Hematopoietic multipotent progenitor cell treated with erythropoietin and hydrocortisone succinate and interleukin-3 and kit ligand, for 4 days (in vitro differentiated cells): ENCODE data around the gene PACSIN2.
A peak's percentile ranks its signal among the peaks of the same experiment; 100 is the strongest.
"Not testable (repeated sequence)": the region's sequence is repeated elsewhere in the genome, so short reads cannot be mapped to it uniquely, and the experiment has no call there.

Source experiments
- DNase-seq: peaks from one replicate; pipeline ENCODE4 v3.0.0-alpha.2; 2015

PACSIN2 gene

DNA sequence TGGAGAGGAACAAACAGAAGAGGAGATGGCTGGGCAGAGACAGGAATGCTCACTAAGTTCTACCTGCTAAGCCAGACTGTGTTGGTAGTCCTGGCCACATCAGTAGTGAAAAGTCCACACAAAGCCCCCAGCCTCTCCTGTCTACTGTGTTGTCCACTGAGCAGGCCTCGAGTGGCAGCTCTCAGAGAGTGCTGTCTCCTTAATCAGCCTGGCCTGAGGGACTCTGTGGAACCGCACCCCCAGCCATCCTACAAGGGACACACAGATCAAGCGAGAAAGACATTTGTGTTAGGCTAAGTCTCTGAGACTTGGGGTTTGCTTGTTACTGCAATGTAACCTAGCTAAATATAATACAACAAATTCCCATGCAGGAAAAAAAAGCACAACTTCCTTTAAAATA is 71.0 kb downstream of the PACSIN2 start:
- no peak for DNase-seq

DNA sequence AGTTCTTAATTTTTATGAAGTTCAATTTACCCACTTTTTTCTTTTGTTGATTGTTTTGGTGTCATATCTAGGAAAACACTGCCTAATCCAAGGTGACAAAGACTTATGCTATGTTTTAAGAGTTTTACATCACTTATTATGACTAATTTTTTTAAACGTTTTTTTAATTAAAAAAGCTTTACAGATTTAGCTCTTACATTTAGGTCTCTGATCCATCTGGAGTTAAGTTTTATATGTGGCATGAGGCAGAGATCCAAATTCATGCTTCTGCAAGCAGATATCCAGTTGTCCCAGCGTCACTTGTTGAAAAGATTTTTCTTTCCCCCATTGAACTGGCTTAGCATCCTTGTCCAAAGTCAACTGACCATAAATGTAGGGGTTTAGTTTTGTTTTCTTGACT is 72.6 kb downstream of the PACSIN2 start:
- DNase-seq, result no peak

DNA sequence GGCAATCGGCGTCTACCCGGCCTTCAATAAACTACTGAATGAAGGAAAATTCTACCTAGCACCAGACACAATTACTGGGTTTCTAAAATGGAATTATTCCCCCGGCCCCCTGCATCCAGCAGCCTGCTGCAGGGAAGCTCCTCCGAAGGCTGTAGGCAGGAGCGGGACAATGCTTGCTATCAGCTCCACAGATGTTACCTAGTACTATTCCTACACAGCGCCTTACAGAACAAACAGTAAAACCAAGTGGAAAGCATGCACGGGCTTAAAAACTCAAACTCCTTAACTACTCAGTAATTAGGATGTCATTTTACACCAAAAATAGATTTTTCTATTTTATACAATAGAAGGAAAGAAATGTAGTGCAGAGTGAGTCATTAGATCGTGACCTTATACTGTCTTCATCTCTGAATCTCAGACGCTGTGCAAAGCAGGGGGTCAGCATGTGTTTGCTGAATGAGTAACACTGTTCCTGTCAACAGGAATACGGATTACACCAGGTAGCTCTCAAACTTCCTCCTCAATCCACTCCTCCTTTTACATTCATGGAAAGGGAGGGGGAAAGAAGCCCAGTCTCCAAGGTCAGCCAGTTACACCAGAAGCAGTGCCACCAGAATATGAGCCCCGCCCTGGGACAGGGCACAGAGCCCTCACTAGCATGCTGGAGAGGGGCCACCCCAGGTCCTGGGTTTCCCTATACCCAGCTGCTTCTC is 74.9 kb downstream of the PACSIN2 start:
- no peak for DNase-seq

DNA sequence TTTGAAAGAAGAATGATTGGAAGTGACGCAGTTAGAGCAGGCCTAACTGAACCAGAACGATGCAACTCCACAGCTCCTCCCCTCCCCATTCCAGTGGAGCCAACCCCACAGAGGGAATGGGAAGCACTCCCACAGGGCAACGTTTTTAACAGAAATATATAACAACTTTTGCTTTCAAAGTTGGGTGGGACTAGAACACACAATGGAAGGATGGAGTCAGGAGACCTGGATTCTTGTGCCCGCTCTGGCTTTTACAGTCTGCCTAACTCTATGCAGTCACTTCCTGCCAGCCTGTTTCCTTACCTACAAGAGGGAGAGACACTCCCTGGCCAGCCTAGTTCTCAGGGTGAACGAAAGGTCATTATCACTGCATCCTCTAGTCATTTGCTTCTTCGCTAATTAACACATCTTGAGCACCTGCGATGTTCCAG is 75.5 kb downstream of the PACSIN2 start:
- DNase-seq, result no peak

DNA sequence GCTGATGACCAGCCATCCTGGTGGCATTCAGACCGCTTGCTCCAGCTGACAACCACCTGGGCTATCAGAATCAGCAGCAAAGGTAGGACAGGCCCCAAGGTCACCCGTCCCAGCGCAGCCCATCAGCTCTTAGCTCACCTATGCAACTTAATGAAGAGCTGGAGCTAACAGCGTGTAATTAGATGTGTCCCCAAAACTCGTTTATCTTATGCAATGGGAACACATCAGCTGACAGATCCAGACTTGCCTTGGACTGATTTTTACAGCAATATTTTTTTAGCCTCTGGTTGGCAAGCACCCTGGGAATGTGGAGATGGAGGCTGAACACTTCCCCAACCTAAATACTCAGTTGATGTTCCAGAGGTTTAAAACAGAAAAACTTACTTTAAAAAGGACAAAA is 76.0 kb downstream of the PACSIN2 start:
- no peak for DNase-seq

DNA sequence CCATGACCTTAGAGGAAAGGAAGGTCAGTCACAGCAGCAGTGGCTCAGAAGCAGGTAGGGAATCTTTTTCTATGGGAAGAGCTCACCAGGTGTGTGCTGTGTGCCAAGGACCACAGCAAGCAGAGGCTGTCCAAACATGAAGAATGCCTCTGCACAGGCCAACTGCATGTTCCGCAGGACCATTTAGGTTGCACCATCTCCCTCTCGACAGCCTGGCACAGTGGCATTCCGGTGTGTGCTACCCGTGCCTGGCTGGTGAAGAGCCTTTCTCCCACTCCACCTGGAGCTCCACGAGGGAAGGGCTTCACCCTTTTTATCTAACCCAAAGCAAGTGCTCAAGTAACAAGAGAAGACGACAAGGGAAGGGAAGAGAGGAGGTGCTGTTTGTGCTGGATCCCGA is 76.5 kb downstream of the PACSIN2 start:
- DNase-seq, result no peak

DNA sequence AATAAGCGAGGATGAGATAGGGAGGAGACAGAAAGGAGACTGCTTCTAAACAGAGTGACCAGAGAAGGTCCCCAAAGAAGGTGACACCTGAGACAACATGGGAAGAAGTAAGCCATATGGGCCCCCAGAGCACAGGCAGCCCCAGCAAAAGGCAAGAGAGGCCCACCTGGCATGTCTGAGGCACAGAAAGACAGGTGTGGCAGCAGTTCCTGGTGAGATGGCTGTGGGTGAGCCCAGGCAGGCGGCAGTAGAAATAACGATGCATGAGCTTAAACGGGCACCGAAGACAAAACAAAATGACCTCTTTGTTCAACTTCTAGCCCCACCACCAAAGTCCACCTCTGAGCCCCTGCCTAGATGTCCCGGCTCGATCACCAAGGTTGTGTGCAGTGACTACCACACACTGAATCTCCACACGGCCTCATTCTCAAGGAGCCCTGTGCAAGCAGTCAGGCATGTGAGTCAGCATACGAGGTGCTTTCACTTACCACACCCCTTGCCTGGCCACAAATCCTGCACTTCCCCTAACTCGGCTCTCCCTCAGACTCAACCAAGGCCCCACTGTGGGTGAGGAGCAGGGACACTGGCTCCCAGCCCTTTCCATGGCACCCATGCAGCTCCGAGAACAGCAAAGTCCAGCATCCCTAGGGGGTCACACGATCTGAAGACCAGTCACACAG is 77.6 kb downstream of the PACSIN2 start:
- peak; percentile 89 for DNase-seq

DNA sequence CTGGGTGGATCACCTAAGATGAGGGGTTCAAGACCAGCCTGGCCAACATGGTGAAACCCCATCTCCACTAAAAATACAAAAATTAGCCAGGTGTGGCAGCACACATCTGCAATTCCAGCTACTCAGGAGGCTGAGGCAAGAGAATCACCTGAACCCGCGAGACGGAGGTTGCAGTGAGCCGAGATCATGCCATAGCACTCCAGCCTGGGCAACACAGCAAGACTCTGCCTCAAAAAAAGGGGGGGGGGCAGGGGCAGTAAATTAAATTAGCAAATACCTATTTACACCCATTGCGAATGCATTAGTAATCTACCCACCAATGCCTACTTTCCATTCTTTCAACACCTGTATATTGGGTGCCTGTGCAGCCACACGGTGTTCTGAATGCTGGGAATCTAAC is 78.3 kb downstream of the PACSIN2 start:
- not testable (repeated sequence) for DNase-seq

DNA sequence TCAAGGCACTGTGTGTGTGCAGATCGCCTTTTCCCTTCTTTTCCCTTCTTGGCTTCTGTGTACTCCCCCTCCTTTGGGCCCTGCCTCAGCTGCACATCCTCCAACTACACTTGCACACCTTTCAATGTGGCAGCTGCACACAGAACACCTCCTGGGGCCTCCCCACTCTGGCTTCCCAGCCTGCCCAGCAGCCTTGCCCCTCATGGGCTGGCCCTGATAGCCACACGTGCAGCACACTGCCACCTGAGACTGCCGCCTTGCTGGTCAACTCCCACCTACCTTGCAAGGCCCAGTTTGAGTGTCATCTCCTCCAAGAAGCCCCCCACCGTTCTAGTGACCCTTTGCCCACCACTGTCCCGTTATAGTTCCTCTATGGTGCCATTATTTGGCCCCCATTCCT is 80.6 kb downstream of the PACSIN2 start:
- DNase-seq, result no peak

DNA sequence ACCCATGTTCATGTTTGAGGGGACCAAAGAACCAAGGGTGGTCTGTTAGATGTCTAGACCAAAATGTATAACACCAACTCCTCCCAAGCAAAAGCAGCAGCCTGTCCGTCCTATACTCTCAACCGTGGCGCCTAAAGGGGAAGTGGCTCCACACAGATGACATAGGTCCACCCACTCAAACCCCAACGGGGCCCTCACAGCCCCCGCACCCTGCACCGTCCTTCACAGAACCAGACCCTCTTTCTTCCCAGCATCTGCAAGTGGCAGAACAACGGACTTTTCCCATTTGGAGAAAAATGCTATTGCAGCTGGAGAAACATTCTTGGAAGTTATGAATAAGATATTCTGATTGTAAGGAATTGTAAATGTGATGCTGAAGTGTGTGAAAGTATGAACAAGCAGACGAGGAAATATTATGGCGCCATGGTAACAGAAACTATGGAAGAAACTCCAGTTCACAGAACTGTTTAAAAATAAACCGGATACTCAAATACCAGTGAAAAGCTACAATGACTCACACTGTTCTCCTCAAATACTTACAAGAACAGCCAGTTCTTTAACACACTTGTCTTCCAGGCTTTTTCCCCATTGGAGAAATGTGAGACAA is 81.4 kb downstream of the PACSIN2 start:
- DNase-seq, result peak; percentile 80

DNA sequence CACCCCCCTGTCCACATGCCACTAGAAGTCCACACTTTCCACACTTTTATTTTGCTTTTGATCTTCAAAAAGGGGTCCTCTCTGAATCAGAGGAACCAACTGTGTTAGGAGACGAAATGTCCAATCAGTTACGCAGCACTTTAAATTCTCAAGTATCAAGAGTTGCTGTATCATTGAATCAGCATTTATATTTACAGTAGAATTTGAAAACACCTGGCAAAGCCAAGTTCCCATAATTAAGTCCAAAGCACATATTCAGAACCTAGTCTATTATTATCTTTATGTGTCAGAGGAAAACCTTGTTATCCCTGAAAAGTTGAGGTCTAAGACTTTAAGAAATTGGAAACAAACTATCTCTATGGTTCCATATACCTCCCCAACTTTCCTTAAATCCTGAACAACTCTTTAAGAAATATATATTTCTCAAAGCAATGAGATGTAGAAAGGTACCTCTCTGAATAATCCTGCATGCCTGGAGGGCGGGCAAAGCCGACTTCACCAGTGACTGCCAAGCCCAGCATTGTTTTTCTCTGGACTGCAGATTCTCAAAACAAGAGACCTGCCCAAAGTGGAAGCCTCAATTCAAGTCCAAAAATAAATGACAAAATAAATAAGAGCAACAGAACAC is 82.0 kb downstream of the PACSIN2 start:
- no peak for DNase-seq

DNA sequence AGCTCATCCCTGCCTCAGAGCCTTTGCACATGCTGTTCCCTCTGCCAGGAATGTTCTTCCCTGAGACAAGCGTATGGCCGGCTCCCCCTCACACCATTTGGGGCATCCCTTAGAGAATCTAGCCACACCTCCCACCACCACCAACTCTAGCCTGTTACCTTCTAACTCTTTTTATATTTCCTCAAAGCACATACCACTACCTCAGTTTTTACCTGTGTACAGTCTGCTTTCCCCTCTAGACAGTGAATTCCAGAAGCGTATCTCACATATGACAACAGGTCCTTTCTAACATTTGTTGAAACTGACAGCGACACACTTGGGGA is 82.8 kb downstream of the PACSIN2 start:
- DNase-seq, result no peak

DNA sequence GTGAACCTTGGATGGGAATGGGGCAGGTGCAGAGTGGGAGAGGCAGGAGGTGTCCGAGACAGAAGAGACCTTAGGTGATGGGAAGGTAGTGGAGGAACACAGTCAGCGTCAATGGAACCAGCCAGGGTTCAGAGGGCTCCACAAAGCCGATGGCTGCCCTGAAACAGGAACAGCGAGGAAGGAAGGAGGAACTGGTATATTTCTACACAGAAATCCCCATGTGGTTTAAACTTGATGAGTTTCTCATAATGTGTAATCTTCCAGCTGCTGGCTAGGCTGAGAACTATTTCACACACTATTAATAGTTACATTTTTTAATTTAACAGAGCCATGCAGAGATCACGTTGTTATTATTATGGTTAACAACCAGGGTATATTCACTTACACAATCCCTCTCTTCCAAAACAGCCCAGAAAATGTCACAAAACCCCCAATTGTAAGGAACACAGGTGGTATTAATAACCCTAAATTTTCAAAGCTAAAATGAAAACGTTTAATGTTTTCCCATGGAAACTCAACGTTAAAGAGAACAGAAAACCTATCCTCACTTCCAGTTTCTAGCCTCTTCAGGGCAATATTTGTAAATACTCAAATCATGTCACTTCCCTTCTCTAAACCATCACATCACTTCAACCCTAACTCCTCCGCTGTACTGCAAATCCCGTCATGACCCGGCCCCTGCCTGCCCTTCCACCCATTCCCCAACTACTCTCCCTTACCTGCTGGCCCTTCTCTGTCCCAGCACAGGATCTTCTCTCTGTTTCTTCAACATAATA is 83.3 kb downstream of the PACSIN2 start:
- peak; percentile 70 for DNase-seq

DNA sequence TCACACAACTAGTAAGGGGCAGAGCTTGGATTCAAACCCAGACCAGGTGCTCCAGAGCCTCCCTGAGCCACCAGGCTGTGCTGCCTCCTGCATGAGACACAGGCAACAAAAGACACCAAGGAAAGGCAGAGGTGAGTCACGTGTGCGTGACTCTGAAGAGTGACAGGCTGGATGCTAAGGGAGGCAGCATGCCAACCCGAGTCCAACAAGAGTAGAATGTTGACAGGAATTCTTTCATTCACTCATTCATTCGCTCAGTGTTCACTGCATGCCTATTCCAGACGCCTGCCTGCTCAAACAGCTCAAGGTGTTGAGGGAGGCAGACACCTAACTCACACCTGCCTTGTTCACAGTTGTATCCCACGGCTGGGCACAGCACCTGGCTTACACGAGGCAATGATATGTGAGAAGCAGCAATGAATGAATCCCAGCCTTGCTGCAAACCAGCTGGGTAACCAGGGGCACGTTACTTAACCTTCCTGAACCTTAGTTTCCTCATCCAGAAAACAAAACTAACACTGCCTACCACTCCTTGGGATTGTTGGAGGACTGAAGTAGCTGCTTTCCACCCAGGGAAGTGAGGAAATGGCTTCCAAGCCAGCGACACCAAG is 84.0 kb downstream of the PACSIN2 start:
- DNase-seq, result no peak

DNA sequence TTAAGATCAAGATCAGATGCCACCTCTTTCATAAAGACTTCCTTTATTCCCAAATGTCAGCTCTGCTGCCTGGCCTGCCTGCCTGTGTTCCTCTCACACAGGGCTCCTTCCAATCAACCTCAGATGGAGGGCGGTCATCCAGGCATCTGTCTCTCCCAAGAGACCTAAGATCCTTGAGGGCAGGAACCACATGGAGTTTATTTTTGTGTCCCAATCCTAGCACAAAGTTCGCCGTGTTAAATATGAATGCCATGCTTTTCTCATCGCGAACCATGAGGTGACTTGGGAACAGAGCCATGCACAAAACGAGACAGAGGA is 85.2 kb downstream of the PACSIN2 start:
- no peak for DNase-seq

DNA sequence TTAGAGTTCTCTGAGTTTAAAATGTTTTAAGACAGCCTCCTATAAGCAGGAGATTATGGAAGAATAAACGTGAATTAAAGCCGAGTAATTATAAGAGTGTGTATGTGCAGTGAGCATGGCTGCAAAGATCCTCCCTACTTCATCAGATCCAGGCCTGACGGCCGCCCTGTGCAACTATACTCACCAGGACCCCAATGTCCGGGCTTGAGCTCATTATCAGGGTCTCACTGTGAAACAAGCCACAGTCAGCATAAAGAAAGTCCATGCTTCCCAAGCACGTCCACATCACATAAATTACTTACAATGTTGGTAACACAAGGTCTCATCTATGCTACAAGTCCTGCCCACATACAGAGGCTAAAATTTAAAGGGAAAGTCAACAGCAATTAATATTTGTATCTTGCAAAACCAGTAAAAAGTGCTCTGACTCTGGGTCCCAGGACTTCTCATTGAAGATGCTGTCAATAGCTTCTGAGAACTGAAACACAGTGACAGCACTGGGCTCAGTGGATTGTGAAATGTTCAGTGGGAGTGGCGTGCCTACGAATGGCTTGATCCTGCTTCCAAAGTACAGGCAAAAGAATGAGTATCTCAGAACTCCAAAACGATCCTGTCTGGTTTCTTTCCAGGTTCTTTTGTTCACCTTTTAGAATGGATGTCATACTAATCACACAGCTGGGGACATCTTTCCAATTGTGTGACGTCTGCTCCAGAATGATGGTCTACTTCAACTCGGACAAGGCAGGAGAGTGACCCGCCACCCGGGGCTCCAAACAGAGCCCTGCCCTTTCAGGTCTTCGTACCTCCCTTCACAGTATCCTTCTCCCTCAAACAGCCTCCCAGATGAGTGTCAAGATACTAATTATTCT is 85.7 kb downstream of the PACSIN2 start:
- DNase-seq, result no peak

DNA sequence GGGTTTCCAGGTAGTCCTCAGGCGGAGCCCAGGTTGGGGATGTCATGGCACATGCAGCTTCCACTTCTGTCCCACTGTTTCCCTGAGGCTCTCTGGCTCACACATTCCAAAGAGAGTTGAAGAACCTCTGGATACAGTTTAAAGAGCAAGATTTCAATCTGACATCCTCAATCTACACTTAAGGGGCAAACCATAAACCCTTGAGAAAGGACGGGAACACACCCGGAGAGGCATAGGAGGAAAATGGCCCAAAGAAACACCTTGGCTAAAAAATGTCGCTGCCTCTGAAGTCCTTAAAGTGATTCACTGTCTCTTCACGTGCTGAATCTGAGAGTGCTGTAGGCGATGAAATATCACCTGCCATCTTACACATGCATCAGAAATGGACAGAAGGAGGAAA is 87.0 kb downstream of the PACSIN2 start:
- no peak for DNase-seq

DNA sequence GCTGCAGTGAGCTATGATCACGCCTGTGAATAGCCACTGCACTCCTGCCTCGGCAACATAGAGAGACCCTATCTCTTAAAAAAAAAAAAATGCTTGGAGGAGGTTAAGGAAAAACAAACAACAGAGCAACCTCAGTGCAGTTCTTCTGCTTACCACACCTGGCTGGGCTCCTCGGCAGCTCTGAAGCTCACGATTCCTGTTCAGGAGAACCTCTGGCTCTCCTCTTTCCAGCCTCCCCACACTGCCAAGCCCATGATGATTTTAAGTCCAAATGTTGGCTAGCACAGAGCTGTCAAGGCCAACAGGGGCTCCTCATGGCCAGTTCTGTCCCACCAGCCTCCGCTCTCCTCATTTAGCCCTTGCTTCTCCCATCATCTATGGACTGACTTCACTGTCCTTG is 88.2 kb downstream of the PACSIN2 start:
- no peak for DNase-seq

DNA sequence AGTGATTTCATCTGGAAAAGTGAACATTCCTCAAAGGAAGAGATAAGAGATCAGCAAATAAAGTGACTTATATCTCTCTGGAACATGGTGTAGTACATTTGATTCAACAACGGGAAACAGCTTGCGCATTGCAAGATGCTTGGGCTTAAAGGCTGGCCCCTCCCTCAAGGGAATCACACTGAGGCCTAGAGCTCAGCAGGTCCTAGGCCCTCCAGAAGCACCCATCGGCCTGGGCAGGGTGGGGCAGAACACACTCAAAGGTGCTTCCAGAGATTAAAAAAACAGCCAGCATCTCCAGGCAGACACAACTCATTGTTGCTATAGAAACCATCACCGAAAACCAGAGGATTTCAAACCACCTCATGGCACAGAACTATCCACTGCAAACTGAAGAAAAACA is 88.8 kb downstream of the PACSIN2 start:
- peak; percentile 89 for DNase-seq

DNA sequence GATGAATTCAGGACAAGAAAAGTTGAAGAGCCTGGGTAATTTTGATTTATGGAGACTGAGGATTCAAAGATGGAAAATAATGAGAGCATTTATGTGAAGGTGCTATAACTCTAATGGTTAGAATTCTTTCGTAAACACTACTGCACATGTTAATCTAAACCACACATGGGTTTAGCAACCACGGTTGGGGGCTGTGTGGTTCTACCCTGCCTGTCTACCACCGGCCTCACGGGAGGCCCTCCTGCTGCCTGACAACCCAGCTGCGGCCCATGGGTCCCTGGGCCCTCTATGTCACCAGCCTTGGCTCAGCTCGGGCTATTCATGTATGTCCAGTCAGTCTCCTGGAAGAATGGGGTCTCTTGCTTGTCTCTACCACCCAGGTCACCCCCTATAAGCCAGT is 89.4 kb downstream of the PACSIN2 start:
- DNase-seq, result peak; percentile 89

DNA sequence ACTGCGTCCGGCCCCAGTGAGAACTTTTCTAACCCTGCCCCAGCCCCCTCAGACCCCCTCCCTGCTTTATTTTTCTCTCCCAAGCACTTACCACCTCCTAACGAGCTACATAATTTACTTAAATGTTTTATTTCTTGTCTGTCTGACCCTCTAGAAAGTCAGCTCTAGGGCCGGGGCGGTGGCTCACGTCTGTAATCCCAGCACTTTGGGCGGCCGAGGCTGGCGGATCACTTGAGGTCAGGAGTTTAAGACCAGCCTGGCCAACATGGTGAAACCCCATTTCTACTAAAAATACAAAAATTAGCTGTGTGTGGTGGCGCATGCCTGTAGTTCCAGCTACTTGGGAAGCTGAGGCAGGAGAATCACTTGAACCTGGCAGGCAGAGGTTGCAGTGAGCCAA is 89.9 kb downstream of the PACSIN2 start:
- not testable (repeated sequence) for DNase-seq

DNA sequence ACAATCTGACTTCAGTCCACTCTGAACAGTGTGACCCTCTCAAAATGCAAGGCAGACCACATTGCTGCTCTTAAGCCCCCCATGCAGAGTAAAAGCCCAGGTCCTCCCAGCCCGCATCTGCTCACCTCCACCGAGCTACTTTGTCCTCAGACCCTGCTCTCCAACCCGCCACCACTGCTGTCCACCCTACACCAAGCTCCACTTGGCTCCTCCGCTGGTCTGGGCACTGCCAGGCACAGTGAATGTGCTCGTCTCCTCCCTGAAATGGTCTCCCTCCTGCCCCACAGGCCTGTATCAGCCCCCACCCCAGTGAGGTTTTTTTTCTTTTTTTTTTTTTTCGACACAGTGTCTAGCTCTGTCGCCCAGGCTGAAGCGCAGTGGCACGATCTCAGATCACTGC is 90.5 kb downstream of the PACSIN2 start:
- DNase-seq, result no peak
